Measurements from ENCODE around the gene CCL27.

CCL27 gene

GRCh38 chr9:34624475-34625185, 37.8 kb downstream of the CCL27 start:
- DNase-seq: no peak

- no peak for DNase-seq
Observed at GRCh38 chr9:34623374-34624235, 38.9 kb downstream of the CCL27 start.

- DNase-seq: peak; percentile 85
Observed at GRCh38 chr9:34620061-34620994, 42.1 kb downstream of the CCL27 start, which contains the start of gene DCTN3. Gene DCTN3, minus strand, starts transcription at chr9:34620495. Its CDS starts 31 bp downstream, at chr9:34620464.

- no peak for DNase-seq
Observed at GRCh38 chr9:34615132-34615531, 47.3 kb downstream of the CCL27 start.

GRCh38 chr9:34612788-34613390, 49.6 kb downstream of the CCL27 start:
- peak; percentile 24 for DNase-seq

Measured in NCI-H526 treated with DMSO at 0.1 percent for 48 hours (cell line).